HepG2 (cell line): ENCODE measurements around the gene GSK3A.

Source experiments
- MAZ ChIP-seq, 2 experiments: sonication (generic) in 1 of 2; formaldehyde crosslinking in 1 of 2; IDR thresholded peaks; 2 replicates each; pipeline versions ENCODE4 v1.5.0 to v1.6.1; 2012 to 2020; ENCODE audit warnings: low read depth in 2 of 2, mild to moderate bottlenecking in 2 of 2, borderline replicate concordance in 1 of 2, improper control_type of control experiment in 1 of 2, low read length in 1 of 2, missing genetic modification reagents in 1 of 2, moderate library complexity in 1 of 2
- SIN3A ChIP-seq: IDR thresholded peaks from 2 replicates; pipeline ENCODE4 v1.6.1; 2011; ENCODE audit warnings: low read depth, mild to moderate bottlenecking, control low read depth, low read length, borderline replicate concordance
- ZNF251 ChIP-seq: sonication (generic); formaldehyde crosslinking; IDR thresholded peaks from 2 replicates; pipeline ENCODE4 v1.9.0; 2021; ENCODE audit warnings: mild to moderate bottlenecking, missing genetic modification reagents
- ZSCAN9 ChIP-seq: IDR thresholded peaks from 2 replicates; pipeline ENCODE4 v1.6.1; 2016; ENCODE audit warnings: borderline replicate concordance

DNA sequence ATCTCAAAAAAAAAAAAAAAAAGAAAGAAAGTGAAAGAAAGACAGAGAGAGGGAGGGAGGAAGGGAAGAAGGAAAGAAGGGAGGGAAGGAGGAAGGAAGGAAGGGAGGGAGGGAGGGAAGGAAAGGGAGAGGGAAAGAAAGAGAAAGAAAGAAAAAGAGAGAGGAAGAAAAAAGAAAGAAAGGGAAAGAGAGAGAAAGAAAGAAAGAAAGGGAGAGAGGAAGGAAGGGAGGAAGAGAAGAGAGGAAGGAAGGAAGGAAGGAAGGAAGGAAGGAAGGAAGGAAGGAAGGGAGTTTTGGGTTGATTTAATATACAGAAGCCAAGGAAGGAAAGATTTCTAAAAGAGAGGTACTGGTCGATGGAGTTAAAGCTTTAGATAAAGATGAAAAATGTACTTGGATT is 53.7 kb downstream of the GSK3A start:
- TF ChIP-seq MAZ (IDR thresholded peaks at IDR 0.05; ENCODE audit: borderline replicate concordance, low read depth, low read length) (no peak), MAZ (CRISPR knock-in tag; IDR thresholded peaks at IDR 0.05; ENCODE audit: low read depth) (no peak), SIN3A (no peak), ZSCAN9 (CRISPR knock-in tag) (no peak), ZNF251 (CRISPR knock-in tag) (no peak)
